CD4-positive, alpha-beta T cell treated with Interleukin-1 beta for 1 hour (primary cell): ENCODE results near the gene KNDC1.
A peak's percentile ranks its signal among the peaks of the same experiment; 100 is the strongest.

ENCODE experiments used
- DNase-seq, 2 donors: peaks; one replicate each; pipeline ENCODE4 v3.0.0-alpha.2; 2020 to 2022

Gene KNDC1

DNA sequence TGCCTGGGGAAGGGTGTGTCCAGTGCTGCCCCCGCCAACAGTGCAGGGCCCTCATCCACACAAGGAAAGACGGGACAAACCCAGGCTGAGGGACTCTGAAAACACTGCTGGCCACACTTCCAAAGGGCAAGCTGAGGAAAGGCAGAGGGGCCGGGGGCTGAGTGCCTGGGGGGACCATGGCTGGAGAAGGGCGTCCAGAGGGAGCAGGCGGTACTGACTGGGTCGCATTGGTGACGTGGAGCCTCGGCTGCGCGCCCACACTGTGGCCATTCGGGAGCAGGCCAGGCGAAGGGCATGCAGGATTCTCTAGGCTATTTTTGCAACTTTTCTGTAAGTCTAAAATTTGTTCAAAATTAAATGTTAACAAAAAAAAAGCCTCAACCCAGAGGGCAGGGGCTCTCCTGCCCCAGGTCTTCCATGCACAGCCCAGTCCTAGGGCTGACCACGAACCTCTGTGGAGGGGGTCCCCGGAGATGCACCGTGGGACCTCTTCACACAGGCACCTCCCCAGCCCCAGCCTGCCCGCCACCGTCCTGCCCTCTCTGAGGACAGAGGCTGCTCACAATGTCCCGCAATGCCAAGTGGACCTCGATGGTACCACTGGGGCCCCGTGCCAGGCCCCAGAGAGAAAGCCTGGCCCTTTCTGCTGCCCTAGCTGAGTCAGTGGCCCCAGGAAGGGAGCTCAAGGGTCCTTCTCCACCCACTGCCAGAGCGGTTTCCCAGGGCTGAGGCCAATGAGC, 106.2 kb downstream of the KNDC1 start:
- no peak for DNase-seq

DNA sequence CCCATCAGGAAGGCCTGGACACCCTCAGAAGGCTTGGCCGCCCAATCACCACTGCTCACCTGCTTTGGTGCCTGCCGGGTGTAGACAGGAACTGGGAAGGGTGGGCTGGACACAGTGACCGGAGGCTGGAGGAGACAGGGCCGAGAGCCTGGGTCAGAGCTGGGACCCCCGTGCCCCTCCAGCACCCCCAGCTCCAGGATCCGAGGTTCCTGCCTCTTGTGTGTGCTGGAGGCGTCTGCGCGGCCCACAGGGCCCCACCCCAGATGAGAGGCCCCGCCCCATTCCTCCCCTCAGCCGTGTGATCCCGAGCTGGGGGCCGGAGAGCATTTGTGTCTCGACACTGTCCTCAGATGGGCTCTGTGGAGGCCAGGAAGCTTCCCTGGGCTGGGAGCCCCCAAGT, 107.3 kb downstream of the KNDC1 start:
- DNase-seq: no peak

DNA sequence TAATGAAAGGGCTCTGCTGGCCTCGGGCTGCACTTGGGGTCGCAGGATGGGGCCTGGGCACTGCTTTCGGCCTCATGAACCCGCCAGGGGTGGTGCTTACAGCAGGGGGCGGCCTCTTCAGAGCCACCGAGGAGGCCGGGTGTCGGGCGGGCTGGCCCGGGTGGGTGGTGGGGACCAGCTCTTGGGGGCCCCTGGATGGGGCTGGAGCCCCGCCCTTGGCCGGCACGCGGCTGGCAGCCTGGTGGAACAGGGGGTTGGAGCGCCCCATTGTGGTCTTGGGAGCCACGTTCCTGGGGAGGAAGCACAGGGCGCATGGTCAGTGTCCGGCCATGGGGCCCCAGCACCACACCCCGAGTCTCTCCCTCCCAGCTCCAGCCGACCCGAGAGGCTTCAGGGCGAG, 107.8 kb downstream of the KNDC1 start:
- no peak for DNase-seq

GRCh38 chr10:133268532-133268931, 108.5 kb downstream of the KNDC1 start:
- DNase-seq: no peak

DNA sequence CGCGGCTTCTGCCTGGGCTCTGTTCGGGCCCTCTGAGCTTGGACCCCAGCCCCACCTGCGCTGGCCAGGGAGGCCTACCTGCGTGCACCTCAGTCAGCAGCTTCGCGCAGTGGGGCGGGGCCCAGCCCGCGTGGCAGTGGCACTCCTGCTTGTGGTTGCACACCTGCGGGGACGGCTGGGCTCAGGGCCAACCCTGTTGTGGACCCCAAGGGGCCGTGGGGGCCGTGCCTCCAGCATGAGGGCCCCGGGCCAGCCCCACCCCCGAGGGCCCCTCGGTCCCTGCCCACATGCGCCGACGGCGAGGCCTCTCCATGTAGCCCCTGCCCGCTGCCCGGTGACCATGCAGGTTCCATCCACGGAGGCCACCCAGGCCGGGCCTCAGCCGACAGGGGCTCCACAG, 109.3 kb downstream of the KNDC1 start:
- DNase-seq: no peak

- DNase-seq: no peak
These were observed 110.2 kb downstream of the KNDC1 start for GRCh38 chr10:133270204-133270603.

DNA sequence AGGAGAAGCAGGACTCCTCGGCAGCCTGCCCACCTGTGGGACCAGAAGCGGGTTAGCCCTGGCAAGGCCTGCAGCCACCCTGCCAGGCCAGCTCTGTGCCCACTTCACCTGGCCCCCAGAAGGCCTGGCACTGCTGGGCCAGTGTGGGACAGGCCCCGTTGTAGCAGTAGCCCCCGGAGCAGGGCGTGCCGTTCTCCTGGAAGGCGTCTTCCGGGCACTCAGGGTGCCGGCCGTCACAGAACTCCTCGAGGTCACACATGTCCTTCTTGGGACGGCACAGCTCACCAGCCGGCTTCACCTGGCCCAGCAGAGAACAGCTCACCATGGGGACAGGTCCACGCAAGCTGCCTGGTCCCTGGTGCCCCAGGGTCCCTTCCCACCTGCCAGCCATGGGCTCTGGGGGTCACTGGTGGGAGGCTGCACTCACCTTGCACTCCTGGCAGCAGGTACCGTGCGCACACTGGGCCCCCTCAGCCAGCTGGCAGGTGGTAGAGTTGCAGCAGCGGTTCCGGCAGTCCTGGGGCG, 110.8 kb downstream of the KNDC1 start:
- no peak for DNase-seq

DNA sequence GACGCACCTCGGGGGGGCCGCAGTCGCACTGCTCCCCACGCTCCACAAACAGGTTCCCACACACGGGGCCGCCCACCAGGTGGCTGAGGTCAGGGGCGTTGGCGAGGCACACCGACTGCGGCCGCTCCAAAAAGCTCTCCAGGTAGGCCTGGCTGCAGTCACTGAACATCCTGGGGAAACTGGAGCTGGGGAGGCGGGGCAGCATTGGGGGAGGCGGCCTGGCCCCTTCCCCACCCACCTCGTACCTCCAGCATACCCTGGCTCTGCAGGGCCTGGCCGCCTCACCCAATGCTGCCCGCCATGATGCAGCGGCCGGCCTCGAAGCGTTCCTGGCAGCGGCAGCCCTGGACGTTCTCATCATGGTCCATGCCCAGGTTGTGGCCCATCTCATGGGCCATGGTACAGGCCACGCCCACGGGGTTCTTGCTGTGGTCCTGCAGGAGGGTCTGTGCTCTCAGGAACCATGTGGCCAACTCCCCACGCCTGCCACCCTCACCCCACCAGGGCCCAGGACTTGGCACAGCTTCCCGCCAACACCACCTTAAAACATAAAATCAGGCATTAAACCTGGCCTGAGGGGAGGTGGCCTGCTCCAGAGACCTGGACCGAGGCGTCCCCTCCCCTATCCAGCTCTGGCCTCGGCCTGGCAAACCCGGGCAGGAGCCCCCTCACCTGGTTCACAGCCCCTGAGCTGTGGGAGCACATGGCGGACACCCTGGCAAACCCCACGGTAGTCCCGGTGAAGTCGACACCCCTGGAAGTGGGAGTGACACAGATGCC, 111.7 kb downstream of the KNDC1 start:
- DNase-seq: no peak

DNA sequence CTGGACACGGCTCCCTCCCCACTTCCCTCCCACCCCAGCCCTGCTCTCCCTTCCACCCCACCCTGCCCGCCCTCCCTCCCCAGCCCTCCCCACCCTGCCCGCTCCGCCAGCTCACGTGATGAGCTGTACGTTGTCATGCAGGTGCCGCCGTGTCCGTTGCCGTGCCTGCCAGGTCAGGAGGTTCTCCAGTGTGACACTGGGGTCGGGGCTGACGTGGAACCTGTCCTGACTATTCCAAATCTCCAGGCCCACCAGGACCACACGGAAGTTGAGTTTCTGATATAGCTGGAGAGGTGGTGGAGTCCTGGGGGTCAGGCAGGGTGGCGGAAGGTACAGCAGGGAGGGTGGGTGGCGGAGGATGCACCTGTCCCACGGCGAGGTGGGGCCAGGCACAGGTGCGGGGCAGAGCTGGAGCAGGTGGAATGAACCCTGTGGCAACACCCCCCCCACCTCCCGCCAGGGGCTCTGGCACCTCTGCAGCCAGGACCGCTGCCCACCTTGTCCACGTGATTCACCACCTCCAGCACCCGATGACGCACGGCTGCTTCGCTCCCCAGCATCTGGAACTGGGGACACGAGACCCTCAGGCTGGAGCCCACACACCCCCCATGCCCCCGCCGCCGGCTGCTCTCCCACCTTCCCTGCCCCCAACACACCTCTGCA, 112.4 kb downstream of the KNDC1 start:
- DNase-seq: no peak

DNA sequence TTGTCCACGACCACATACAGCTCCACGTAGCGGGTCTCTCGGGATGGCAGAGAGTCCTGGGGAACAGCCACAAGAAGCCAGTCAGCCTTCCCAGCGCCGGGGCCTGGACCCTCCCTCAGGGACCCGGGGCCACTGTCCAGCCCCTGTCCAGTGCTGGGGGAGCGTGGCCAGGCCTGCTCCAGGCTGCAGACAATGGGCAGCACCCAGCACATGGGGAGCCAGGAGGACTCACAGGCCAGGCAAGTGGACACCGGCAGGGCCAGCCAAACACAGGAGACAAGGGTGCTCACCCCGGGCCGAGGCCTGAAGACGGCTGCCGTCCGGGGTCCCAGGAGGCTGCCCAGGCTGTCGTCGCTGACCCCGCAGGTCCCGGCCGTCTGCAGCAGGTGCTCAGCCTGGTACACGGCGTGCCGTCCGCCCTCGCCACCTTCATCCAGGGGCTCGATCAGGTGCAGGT, 113.0 kb downstream of the KNDC1 start:
- DNase-seq: no peak

- DNase-seq: no peak
These were observed 113.6 kb downstream of the KNDC1 start for GRCh38 chr10:133273534-133274143.

GRCh38 chr10:133274751-133275683, 115.0 kb downstream of the KNDC1 start:
- DNase-seq: peak; percentile 87 to 88

DNA sequence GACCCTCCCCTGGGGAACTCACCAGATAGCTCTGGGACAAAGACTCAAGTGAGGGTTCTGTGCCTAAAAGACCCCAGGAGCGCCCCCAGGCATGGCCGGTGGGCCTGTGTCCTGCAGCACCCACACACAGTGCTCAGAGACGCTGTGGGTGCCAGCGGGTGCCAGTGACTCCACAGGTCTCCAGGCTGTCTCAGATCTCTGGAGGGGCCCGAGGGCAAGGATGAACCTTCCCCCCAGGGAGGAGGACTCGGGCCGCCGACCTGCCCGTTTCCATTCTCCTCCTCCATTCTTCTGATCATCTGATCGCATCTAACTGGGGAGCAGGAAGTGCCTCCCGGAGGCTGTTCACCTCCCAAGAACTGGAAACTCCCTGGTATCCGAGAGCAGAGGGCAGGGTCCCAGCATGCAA, 115.7 kb downstream of the KNDC1 start:
- DNase-seq: peak; percentile 60 to 69
